H9 (cell line): Measurements from ENCODE around the gene DGUOK. TPM values are rescaled to one million over a fixed set of nuclear protein-coding genes. Genes with fewer than 3 reads are reported as not detected.

ENCODE experiments used
- DNase-seq: peaks from one replicate; pipeline ENCODE4 v3.0.0-alpha.2; 2017
- H2AFZ ChIP-seq: one replicate; pipeline ENCODE4 v1.6.1; 2013; ENCODE audit warnings: mild to moderate bottlenecking, low read length, control low read depth, moderate library complexity
- H2AK5ac ChIP-seq: 2 replicates; pipeline ENCODE4 v1.6.1; 2013; ENCODE audit warnings: low read length, control low read depth, mixed read lengths; ENCODE audit not compliant: insufficient read length
- H2BK120ac ChIP-seq: one replicate; pipeline ENCODE4 v1.6.1; 2013; ENCODE audit warnings: low read depth, mild to moderate bottlenecking, low read length, control low read depth, inconsistent platforms; ENCODE audit not compliant: poor library complexity, severe bottlenecking
- H2BK12ac ChIP-seq: 2 replicates; pipeline ENCODE4 v1.6.1; 2013; ENCODE audit warnings: low read length, control low read depth, mixed read lengths, low read depth; ENCODE audit not compliant: insufficient read length
- H2BK15ac ChIP-seq: 2 replicates; pipeline ENCODE4 v1.6.1; 2013; ENCODE audit warnings: low read depth, low read length, control low read depth
- H2BK20ac ChIP-seq: one replicate; pipeline ENCODE4 v1.6.1; 2013; ENCODE audit warnings: low read depth, mild to moderate bottlenecking, low read length, control low read depth, inconsistent platforms; ENCODE audit not compliant: poor library complexity, severe bottlenecking
- H2BK5ac ChIP-seq: 2 replicates; pipeline ENCODE4 v1.6.1; 2013; ENCODE audit warnings: low read length, control low read depth, mixed read lengths; ENCODE audit not compliant: insufficient read length
- H3K14ac ChIP-seq: 2 replicates; pipeline ENCODE4 v1.6.1; 2013; ENCODE audit warnings: low read length, control low read depth; ENCODE audit not compliant: insufficient read depth
- H3K18ac ChIP-seq: 2 replicates; pipeline ENCODE4 v1.6.1; 2013; ENCODE audit warnings: low read depth, mild to moderate bottlenecking, mixed read lengths, low read length, control low read depth; ENCODE audit not compliant: insufficient read length
- H3K23ac ChIP-seq: 2 replicates; pipeline ENCODE4 v1.6.1; 2013; ENCODE audit warnings: low read length, control low read depth, mixed read lengths, low read depth; ENCODE audit not compliant: insufficient read length
- H3K23me2 ChIP-seq: 2 replicates; pipeline ENCODE4 v1.6.1; 2013; ENCODE audit warnings: low read depth, mild to moderate bottlenecking, mixed read lengths, low read length, control low read depth; ENCODE audit not compliant: insufficient read length, poor library complexity, severe bottlenecking
- H3K27ac ChIP-seq: 2 replicates; pipeline ENCODE4 v1.5.1; 2013; ENCODE audit warnings: low read length, control low read depth, mixed read lengths, low read depth; ENCODE audit not compliant: insufficient read length
- H3K27me3 ChIP-seq: 2 replicates; pipeline ENCODE4 v1.6.1; 2013; ENCODE audit warnings: low read length, control low read depth, inconsistent platforms; ENCODE audit not compliant: insufficient read depth
- H3K4ac ChIP-seq: 2 replicates; pipeline ENCODE4 v1.6.1; 2013; ENCODE audit warnings: low read depth, mild to moderate bottlenecking, control low read depth, inconsistent platforms, low read length, moderate library complexity
- H3K4me1 ChIP-seq: 2 replicates; pipeline ENCODE4 v1.6.1; 2013; ENCODE audit warnings: low read length, control low read depth, inconsistent platforms; ENCODE audit not compliant: insufficient read depth
- H3K4me2 ChIP-seq: 2 replicates; pipeline ENCODE4 v1.6.1; 2013; ENCODE audit warnings: low read length, control low read depth, mixed read lengths; ENCODE audit not compliant: insufficient read length, insufficient read depth
- H3K56ac ChIP-seq: 2 replicates; pipeline ENCODE4 v1.6.1; 2013; ENCODE audit warnings: low read depth, mild to moderate bottlenecking, mixed read lengths, low read length, control low read depth; ENCODE audit not compliant: insufficient read length
- H3K79me1 ChIP-seq: 2 replicates; pipeline ENCODE4 v1.6.1; 2013; ENCODE audit warnings: low read depth, mild to moderate bottlenecking, moderate library complexity, low read length, control low read depth, inconsistent platforms; ENCODE audit not compliant: insufficient read depth, poor library complexity, severe bottlenecking
- H3K79me2 ChIP-seq: 2 replicates; pipeline ENCODE4 v1.6.1; 2013; ENCODE audit warnings: low read length, control low read depth, inconsistent platforms; ENCODE audit not compliant: insufficient read depth
- H3K9ac ChIP-seq: 2 replicates; pipeline ENCODE4 v1.6.1; 2013; ENCODE audit warnings: low read length, control low read depth, mixed read lengths; ENCODE audit not compliant: insufficient read length; ENCODE audit errors: extremely low read depth
- H3K9me3 ChIP-seq: one replicate; pipeline ENCODE4 v1.6.1; 2013; ENCODE audit warnings: low read depth, low read length, inconsistent platforms; ENCODE audit not compliant: control insufficient read depth
- H3T11ph ChIP-seq: one replicate; pipeline ENCODE4 v1.6.1; 2013; ENCODE audit warnings: mild to moderate bottlenecking, low read length, control low read depth, inconsistent platforms
- H4K20me1 ChIP-seq: one replicate; pipeline ENCODE4 v1.6.1; 2013; ENCODE audit not compliant: control insufficient read depth, insufficient read length, insufficient read depth
- H4K5ac ChIP-seq: 2 replicates; pipeline ENCODE4 v1.6.1; 2013; ENCODE audit warnings: low read depth, mild to moderate bottlenecking, mixed read lengths, low read length, control low read depth; ENCODE audit not compliant: insufficient read length
- H4K8ac ChIP-seq: replicated peaks from 2 replicates; pipeline ENCODE4 v1.6.1; 2013; ENCODE audit warnings: low read length, control low read depth, mixed read lengths, low read depth; ENCODE audit not compliant: insufficient read length
- H4K91ac ChIP-seq: 2 replicates; pipeline ENCODE4 v1.6.1; 2013; ENCODE audit warnings: low read depth, mild to moderate bottlenecking, moderate library complexity, mixed read lengths, low read length, control low read depth; ENCODE audit not compliant: insufficient read length
- H3K27ac Mint-ChIP-seq, 3 experiments: 2 replicates in 2 of 3; 3 replicates in 1 of 3; pipeline ENCODE4 v1.8.0; 2020 to 2021; ENCODE audit warnings: mixed read lengths in 3 of 3, mild to moderate bottlenecking in 1 of 3, moderate library complexity in 1 of 3
- H3K27me3 Mint-ChIP-seq: 2 replicates; pipeline ENCODE4 v1.8.0; 2021; ENCODE audit warnings: low read depth, mild to moderate bottlenecking, moderate library complexity, mixed read lengths
- H3K36me3 Mint-ChIP-seq, 3 experiments: 2 replicates in 2 of 3; 3 replicates in 1 of 3; pipeline ENCODE4 v1.8.0; 2020 to 2021; ENCODE audit warnings: low read depth in 3 of 3, mixed read lengths in 3 of 3; ENCODE audit not compliant: insufficient read depth in 1 of 3
- H3K4me1 Mint-ChIP-seq, 2 experiments: 2 replicates each; pipeline ENCODE4 v1.8.0; 2020; ENCODE audit warnings: mixed read lengths in 2 of 2
- H3K4me3 Mint-ChIP-seq, 2 experiments: 2 replicates in 1 of 2; 3 replicates in 1 of 2; pipeline ENCODE4 v1.8.0; 2020 to 2021; ENCODE audit warnings: mild to moderate bottlenecking in 2 of 2, mixed read lengths in 2 of 2, moderate library complexity in 1 of 2
- H3K9me3 Mint-ChIP-seq, 2 experiments: 2 replicates in 1 of 2; 3 replicates in 1 of 2; pipeline ENCODE4 v1.8.0; 2020; ENCODE audit warnings: mild to moderate bottlenecking in 2 of 2, mixed read lengths in 2 of 2, moderate library complexity in 1 of 2
- WGBS: extraction: QIAGEN DNeasy Blood & Tissue Kit; methylation state at CpG from one replicate; pipeline ENCODE4 v1.1.7; 2013; ENCODE audit warnings: missing lambda C conversion rate, low lambda C conversion rate, mixed read lengths; ENCODE audit not compliant: insufficient read length; ENCODE audit errors: extremely low coverage; 5-methylcytosine and 5-hydroxymethylcytosine counted together
- total RNA-seq: library from RNA; stranded (reverse); gene quantifications from 2 replicates; pipeline ENCODE4 v1.2.1, GENCODE V29; 2021
- TF ChIP-seq, protein P1 (sequence below): fragments of 200-600 bp; sonication (generic); conservative IDR thresholded peaks from 3 replicates; pipeline ENCODE4 v1.8.0; 2021; ENCODE audit warnings: antibody characterized with exemption, mild to moderate bottlenecking

DGUOK gene
- total RNA-seq, 1 experiment from 2014 or later = 98.5 TPM

DNA sequence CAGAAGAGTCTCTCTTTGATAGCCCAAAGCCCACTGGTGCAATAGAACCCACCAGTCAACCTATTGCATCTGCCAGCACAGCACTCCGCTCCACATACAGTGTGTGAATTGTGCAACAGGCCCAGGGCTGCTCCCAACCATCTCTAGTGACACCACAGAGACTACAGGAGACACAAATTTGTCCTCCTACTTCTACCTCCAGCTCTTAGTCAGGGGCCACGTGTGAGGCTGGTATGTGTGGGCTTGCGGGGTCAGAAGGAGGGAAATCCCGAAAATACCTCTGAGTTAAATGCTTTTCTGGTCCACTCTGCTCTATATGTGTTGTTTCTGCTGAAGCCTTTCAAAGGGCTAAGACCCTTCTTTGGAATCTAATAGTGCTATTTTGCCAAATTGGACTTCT lies 18.0 kb downstream of the DGUOK start:
- Mint-ChIP-seq H3K27ac (peak overlapping the region in 1 of 3 experiments; percentile 16; a peak in 3 of 7 replicates), H3K4me3 (no peak overlapping the region), H3K36me3 (peaks cover 9 to 53% (median 47%) of the 10 kb centered on the region in 3 experiments; a peak in 6 of 7 replicates), H3K27me3 (no peaks in the 10 kb centered on the region), H3K9me3 (no peaks in the 10 kb centered on the region), H3K4me1 (peaks cover 0 to under 1% of the 10 kb centered on the region in 2 experiments; a peak in 1 of 4 replicates)
- Histone ChIP-seq H3K4me2 (no peak overlapping the region), H2BK12ac (no peak overlapping the region), H2BK120ac (no peak overlapping the region), H3K23me2 (no peaks in the 10 kb centered on the region), H4K5ac (no peak overlapping the region), H2BK5ac (no peak overlapping the region), H3K23ac (no peak overlapping the region), H3K4me1 (no peaks in the 10 kb centered on the region), H3K9ac (no peak overlapping the region), H3K9me3 (no peaks in the 10 kb centered on the region), H3K4ac (no peak overlapping the region), H2BK15ac (no peak overlapping the region), H4K20me1 (no peaks in the 10 kb centered on the region), H3K79me1 (peaks cover 12% of the 10 kb centered on the region), H3K56ac (no peak overlapping the region), H4K91ac (no peak overlapping the region), H3K14ac (no peak overlapping the region), H4K8ac (no peak overlapping the region), H3K27me3 (no peaks in the 10 kb centered on the region), H3K79me2 (peaks cover 2% of the 10 kb centered on the region; the same call in 1 of the 2 replicates), H2AFZ (no peak overlapping the region), H3K18ac (no peak overlapping the region), H3K27ac (no peak overlapping the region), H2BK20ac (no peak overlapping the region), H2AK5ac (no peak overlapping the region), H3T11ph (no peak overlapping the region)
- DNase-seq = no peak
- TF ChIP-seq, protein P1, sequence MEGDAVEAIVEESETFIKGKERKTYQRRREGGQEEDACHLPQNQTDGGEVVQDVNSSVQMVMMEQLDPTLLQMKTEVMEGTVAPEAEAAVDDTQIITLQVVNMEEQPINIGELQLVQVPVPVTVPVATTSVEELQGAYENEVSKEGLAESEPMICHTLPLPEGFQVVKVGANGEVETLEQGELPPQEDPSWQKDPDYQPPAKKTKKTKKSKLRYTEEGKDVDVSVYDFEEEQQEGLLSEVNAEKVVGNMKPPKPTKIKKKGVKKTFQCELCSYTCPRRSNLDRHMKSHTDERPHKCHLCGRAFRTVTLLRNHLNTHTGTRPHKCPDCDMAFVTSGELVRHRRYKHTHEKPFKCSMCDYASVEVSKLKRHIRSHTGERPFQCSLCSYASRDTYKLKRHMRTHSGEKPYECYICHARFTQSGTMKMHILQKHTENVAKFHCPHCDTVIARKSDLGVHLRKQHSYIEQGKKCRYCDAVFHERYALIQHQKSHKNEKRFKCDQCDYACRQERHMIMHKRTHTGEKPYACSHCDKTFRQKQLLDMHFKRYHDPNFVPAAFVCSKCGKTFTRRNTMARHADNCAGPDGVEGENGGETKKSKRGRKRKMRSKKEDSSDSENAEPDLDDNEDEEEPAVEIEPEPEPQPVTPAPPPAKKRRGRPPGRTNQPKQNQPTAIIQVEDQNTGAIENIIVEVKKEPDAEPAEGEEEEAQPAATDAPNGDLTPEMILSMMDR = no peak
- whole genome bisulfite sequencing = no CpG with 5 or more reads among the region's 4 CpGs
